K562 (cell line): Measurements from ENCODE around the gene POLR1C. TPM values are rescaled to one million over a fixed set of nuclear protein-coding genes. Genes with fewer than 3 reads are reported as not detected.

Experiments
- ATAC-seq: fragments of 200-7000 bp; cut with Tn5 transposase; 3 replicates; pipeline ENCODE4 v1.9.1; 2020; ENCODE audit warnings: moderate library complexity
- BruUV-seq: library from RNA; stranded (reverse); fragments of 400-500 nt; replicated peaks from 2 replicates; lab custom pipeline; 2021; lab: Mats Ljungman, UMichigan
- CTCF ChIA-PET: fragments of 300-600 bp; formaldehyde crosslinking; extraction: SDS; loops from one replicate; lab custom pipeline; 2021; ENCODE audit warnings: low intra/inter-chr PET ratio; lab: Yijun Ruan, JAX
- POLR2A ChIA-PET: fragments of 300-600, 350-650 bp; sonication (Branson Sonifier 250); formaldehyde crosslinking; extraction: SDS; loops from one replicate; lab custom pipeline; 2021; ENCODE audit warnings: antibody characterized with exemption, inconsistent platforms; lab: Yijun Ruan, JAX
- DNase-seq, 4 experiments: peaks; one replicate each; pipeline versions ENCODE4 v3.0.0 to v3.0.0-alpha.2; 2011 to 2018; ENCODE audit warnings: low spot score in 3 of 4, mixed read lengths in 3 of 4; ENCODE audit errors: extremely low read depth in 1 of 4
- FAIRE-seq: peaks from 2 replicates; lab custom pipeline; 2011; peaks lifted over from hg19 to GRCh38; lab: Jason Lieb, UNC
- H2AFZ ChIP-seq: 2 replicates; pipeline ENCODE4 v1.6.0; 2011; ENCODE audit warnings: low read depth, low read length, control low read depth, inconsistent platforms
- H3K27ac ChIP-seq: fragments of 200-600 bp; 3 replicates; pipeline ENCODE4 v1.8.0; 2011; ENCODE audit warnings: low read depth, mild to moderate bottlenecking, control low read depth, inconsistent platforms, low read length, moderate library complexity, mixed read lengths; ENCODE audit errors: extremely low read depth
- H3K27me3 ChIP-seq, 2 experiments: fragments of 300-600 bp in 1 of 2; 2 replicates in 1 of 2; 3 replicates in 1 of 2; pipeline versions ENCODE4 v1.6.0 to v1.8.0; 2011; ENCODE audit warnings: inconsistent platforms in 2 of 2, low read length in 2 of 2, mild to moderate bottlenecking in 1 of 2, mixed read lengths in 1 of 2, moderate library complexity in 1 of 2; ENCODE audit not compliant: control insufficient read depth in 2 of 2, insufficient read depth in 2 of 2
- H3K36me3 ChIP-seq: fragments of 300-600 bp; 3 replicates; pipeline ENCODE4 v1.8.0; 2011; ENCODE audit warnings: mild to moderate bottlenecking, low read length, inconsistent platforms; ENCODE audit not compliant: control insufficient read depth, insufficient read depth
- H3K4me1 ChIP-seq, 2 experiments: fragments of 200-600 bp in 1 of 2; replicated peaks in 1 of 2; 2 replicates in 1 of 2; 3 replicates in 1 of 2; pipeline versions ENCODE4 v1.5.1 to v1.8.0; 2011; ENCODE audit warnings: inconsistent platforms in 2 of 2, low read length in 2 of 2, mild to moderate bottlenecking in 1 of 2, mixed read lengths in 1 of 2, moderate library complexity in 1 of 2; ENCODE audit not compliant: control insufficient read depth in 2 of 2, insufficient read depth in 2 of 2
- H3K4me2 ChIP-seq: 2 replicates; pipeline ENCODE4 v1.6.1; 2011; ENCODE audit warnings: low read length, control low read depth, inconsistent platforms, mixed read lengths; ENCODE audit not compliant: insufficient read depth
- H3K4me3 ChIP-seq: fragments of 200-600 bp; sonication (generic), shearing (Covaris generic); 2 replicates; pipeline ENCODE4 v1.5.1; 2016; ENCODE audit warnings: control low read depth, inconsistent platforms
- H3K79me2 ChIP-seq: fragments of 200-600 bp; 3 replicates; pipeline ENCODE4 v1.8.0; 2011; ENCODE audit warnings: low read length, inconsistent platforms; ENCODE audit not compliant: control insufficient read depth, insufficient read depth
- H3K9ac ChIP-seq, 2 experiments: 2 replicates each; pipeline versions ENCODE4 v1.6.0 to v1.6.1; 2011; ENCODE audit warnings: low read depth in 2 of 2, low read length in 2 of 2, control low read depth in 1 of 2, inconsistent platforms in 1 of 2, mild to moderate bottlenecking in 1 of 2, mixed read lengths in 1 of 2; ENCODE audit not compliant: insufficient read depth in 1 of 2
- H3K9me1 ChIP-seq: one replicate; pipeline ENCODE4 v1.6.0; 2011; ENCODE audit warnings: inconsistent platforms, mild to moderate bottlenecking, low read length, moderate library complexity; ENCODE audit not compliant: control insufficient read depth, insufficient read depth
- H3K9me3 ChIP-seq: replicated peaks from 2 replicates; pipeline ENCODE4 v1.5.1; 2011; ENCODE audit warnings: low read depth, low read length, inconsistent platforms; ENCODE audit not compliant: control insufficient read depth, insufficient read depth
- H4K20me1 ChIP-seq: replicated peaks from 2 replicates; pipeline ENCODE4 v1.6.1; 2011; ENCODE audit warnings: low read length, inconsistent platforms, mixed read lengths; ENCODE audit not compliant: control insufficient read depth, insufficient read depth
- CREB5 ChIP-seq: fragments of 250-450 bp; sonication (Bioruptor Pico); IDR thresholded peaks from 2 replicates; pipeline ENCODE4 v1.5.0; 2020; ENCODE audit warnings: mild to moderate bottlenecking
- GTF2F1 ChIP-seq: IDR thresholded peaks from 2 replicates; pipeline ENCODE4 v1.6.1; 2011; ENCODE audit warnings: low read depth, low read length, improper control_type of control experiment
- NFIC ChIP-seq: fragments of 450-650 bp; IDR thresholded peaks from 2 replicates; pipeline ENCODE4 v1.6.1; 2017; ENCODE audit warnings: mild to moderate bottlenecking, inconsistent platforms
- PHF20 ChIP-seq: fragments of 450-650 bp; IDR thresholded peaks from 2 replicates; pipeline ENCODE4 v1.6.1; 2018; ENCODE audit not compliant: partially characterized antibody
- PRMT5 ChIP-seq: sonication (generic); formaldehyde crosslinking; IDR thresholded peaks from 2 replicates; pipeline ENCODE4 v1.5.0; 2020; ENCODE audit warnings: missing genetic modification reagents
- RAD21 ChIP-seq, 2 experiments: fragments of 250-450 bp in 1 of 2; fragments of 450-650 bp in 1 of 2; sonication (Bioruptor Pico) in 1 of 2; formaldehyde crosslinking in 1 of 2; IDR thresholded peaks in 1 of 2; conservative IDR thresholded peaks in 1 of 2; 2 replicates each; pipeline versions ENCODE4 v1.4.0 to v1.8.0; 2020 to 2022; ENCODE audit warnings: mild to moderate bottlenecking in 2 of 2, moderate library complexity in 1 of 2
- SIN3B ChIP-seq: fragments of 450-650 bp; IDR thresholded peaks from 2 replicates; pipeline ENCODE4 v1.6.1; 2017; ENCODE audit warnings: low read depth, mild to moderate bottlenecking, moderate library complexity
- TCF7L2 ChIP-seq: fragments of 150-350 bp; IDR thresholded peaks from 2 replicates; pipeline ENCODE4 v1.6.1; 2016; ENCODE audit warnings: low read depth, mild to moderate bottlenecking, low read length, moderate library complexity
- ZNF175 ChIP-seq: fragments of 200-800 bp; sonication (Bioruptor generic); IDR thresholded peaks from 2 replicates; pipeline ENCODE4 v1.6.1; 2016; ENCODE audit warnings: low read depth, mild to moderate bottlenecking, missing genetic modification characterization, missing compliant biosample characterization
- ZNF507 ChIP-seq: conservative IDR thresholded peaks from 2 replicates; pipeline ENCODE4 v1.6.1; 2017; ENCODE audit warnings: missing genetic modification characterization, missing compliant biosample characterization
- WGBS: fragments of 100-300 bp; shearing (Covaris generic); methylation state at CpG from one replicate; pipeline ENCODE4 v1.1.6; 2016; ENCODE audit warnings: low coverage, mixed read lengths; ENCODE audit not compliant: insufficient coverage; ENCODE audit errors: missing lambda C conversion rate; 5-methylcytosine and 5-hydroxymethylcytosine counted together
- in situ Hi-C: fragments of 300-500 bp; cut with MboI; formaldehyde crosslinking; loops from 4 replicates; pipeline ENCODE4 v1.15.0; 2018; ENCODE audit warnings: inconsistent platforms, mixed read lengths
- intact Hi-C: fragments of 100-400 bp; cut with micrococcal nuclease; formaldehyde crosslinking; loops from 2 replicates; pipeline ENCODE4 v1.14.2; 2022
- polyA plus RNA-seq, 8 experiments: library from polyadenylated mRNA; depleted of rRNA in 4 of 8; stranded (reverse) in 5 of 8; unstranded in 3 of 8; fragments of >200 nt; fragmentation: Nextera tagmentation in 2 of 8; fragmentation: Illumina TruSeq in 1 of 8; extraction: Ambion mirVana in 2 of 8; extraction: Trizol in 1 of 8; gene quantifications; 2 replicates each; pipeline versions ENCODE4 v1.2.1 to v1.2.3, GENCODE V29; 2011 to 2014; ENCODE audit warnings: inconsistent platforms in 1 of 8, missing spikeins in 1 of 8
- total RNA-seq, 7 experiments: library from RNA; depleted of rRNA in 6 of 7; stranded (reverse); fragments of >200 nt in 6 of 7; fragmentation: Illumina TruSeq in 2 of 7; extraction: Trizol in 2 of 7; gene quantifications; 2 replicates each; pipeline versions ENCODE4 v1.2.1 to v1.2.3, GENCODE V29; 2011 to 2021; ENCODE audit warnings: low replicate concordance in 1 of 7
- TF ChIP-seq, protein P1 (sequence below): conservative IDR thresholded peaks from 2 replicates; pipeline ENCODE4 v1.6.1; 2011; ENCODE audit warnings: low read depth, mild to moderate bottlenecking, low read length; ENCODE audit not compliant: control insufficient read depth

POLR1C gene
- total and polyA plus RNA-seq, 9 of the 15 experiments (the other 6 are each of a cell fraction or from before 2014, with no cell fraction given), result 83.5 to 429 (median 120) TPM

- no peaks in the 10 kb centered on the region for H3K9me3 ChIP-seq
- peaks cover 2% of the 10 kb centered on the region; the same call in 1 of the 3 replicates for H3K36me3 ChIP-seq
- CTCF ChIA-PET, result no interaction called here
- ATAC-seq (no peak), DNase-seq (no peak), FAIRE-seq (no peak)
- H3K9me1 ChIP-seq, result no peaks in the 10 kb centered on the region
- intact Hi-C loops (no loop called here), in situ Hi-C loops (loop anchor here (5.0 kb wide), 1 partner anchor 228 kb away; no protein-coding TSS in a partner anchor)
- 64% methylated on average over 6 of the region's 6 CpGs for WGBS
- H3K79me2 ChIP-seq, result 0 out of 3 replicates have a peak, but pooled peaks cover 3% of the 10 kb centered on the region
- peaks cover 16 to 27% of the 10 kb centered on the region in 2 experiments for H3K4me1 ChIP-seq
- no peaks in the 10 kb centered on the region for H3K27me3 ChIP-seq
- no peak overlapping the region for H3K9ac ChIP-seq
- H4K20me1 ChIP-seq, result peaks cover 24% of the 10 kb centered on the region
- no TSS peak for BruUV-seq
- POLR2A ChIA-PET, result interaction anchor here (0.6 to 8.5 kb wide), 4 partner anchors 12 to 502 kb away, joined by 3 to 54 read pairs (median 14); partner anchors contain the start of genes LRRC73 and TJAP1
- H3K4me3 ChIP-seq, result no peak overlapping the region
- H2AFZ ChIP-seq, result no peak overlapping the region
- TF ChIP-seq CREB5 (CRISPR knock-in tag) (no peak), ZNF175 (CRISPR knock-in tag) (no peak), PHF20 (no peak), SIN3B (no peak), PRMT5 (CRISPR knock-in tag) (no peak), NFIC (no peak), ZNF507 (tag) (no peak), TCF7L2 (no peak), GTF2F1 (no peak), RAD21 (CRISPR knock-in tag; conservative IDR thresholded peaks at IDR 0.05 in 1 of 2, IDR thresholded peaks at IDR 0.05 in 1 of 2) (no peak)
- TF ChIP-seq, protein P1, sequence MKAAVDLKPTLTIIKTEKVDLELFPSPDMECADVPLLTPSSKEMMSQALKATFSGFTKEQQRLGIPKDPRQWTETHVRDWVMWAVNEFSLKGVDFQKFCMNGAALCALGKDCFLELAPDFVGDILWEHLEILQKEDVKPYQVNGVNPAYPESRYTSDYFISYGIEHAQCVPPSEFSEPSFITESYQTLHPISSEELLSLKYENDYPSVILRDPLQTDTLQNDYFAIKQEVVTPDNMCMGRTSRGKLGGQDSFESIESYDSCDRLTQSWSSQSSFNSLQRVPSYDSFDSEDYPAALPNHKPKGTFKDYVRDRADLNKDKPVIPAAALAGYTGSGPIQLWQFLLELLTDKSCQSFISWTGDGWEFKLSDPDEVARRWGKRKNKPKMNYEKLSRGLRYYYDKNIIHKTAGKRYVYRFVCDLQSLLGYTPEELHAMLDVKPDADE, result no peak
- H3K27ac ChIP-seq, result no peak overlapping the region
- no peak overlapping the region for H3K4me2 ChIP-seq
Observed at GRCh38 chr6:43490523-43490939, 26.4 kb upstream of the POLR1C start.
